ENCODE measurements around the gene DGKQ.

Gene DGKQ

GRCh38 chr4:911221-911751 is 62.1 kb downstream of the DGKQ start:
- peak overlapping the region; percentile 94 for H3K27ac ChIP-seq
- DNase-seq (ENCODE audit: low read depth, low spot score) = no peak

- no peak overlapping the region for H3K27ac ChIP-seq
- DNase-seq (ENCODE audit: low read depth, low spot score) = no peak
These were observed 62.8 kb downstream of the DGKQ start for GRCh38 chr4:910366-911091.

- no peak for DNase-seq (ENCODE audit: low read depth, low spot score)
These were observed 63.5 kb downstream of the DGKQ start for GRCh38 chr4:909821-910220.

GRCh38 chr4:909131-909571 is 64.2 kb downstream of the DGKQ start:
- no peak for DNase-seq (ENCODE audit: low read depth, low spot score)
- H3K27ac ChIP-seq = no peak overlapping the region

More at GRCh38 chr4:909821-910220, 63.5 kb downstream of the DGKQ start:
- H3K27ac ChIP-seq = no peak overlapping the region
